Gastrocnemius medialis (tissue), 4 donors: ENCODE data around the gene POGLUT3. TPM values are rescaled to one million over a fixed set of nuclear protein-coding genes. Genes with fewer than 3 reads are reported as not detected.

Source experiments
- ATAC-seq, 2 donors: fragments of 150-250 bp; one replicate each; pipeline ENCODE4 v1.9.1; 2016
- DNase-seq, 2 donors: peaks; one replicate each; pipeline ENCODE4 v3.0.0-alpha.2; 2019
- H3K27ac ChIP-seq, 4 donors: fragments of 200-600 bp; sonication (generic); 1 replicate in 1 of 4; 2 replicates in 3 of 4; pipeline ENCODE4 v1.5.1; 2016 to 2018; ENCODE audit warnings: mild to moderate bottlenecking in 2 of 4, moderate library complexity in 1 of 4
- H3K27me3 ChIP-seq, 3 donors: fragments of 200-600 bp; sonication (generic) in 2 of 3; 1 replicate in 1 of 3; 2 replicates in 2 of 3; pipeline versions ENCODE4 v1.5.1 to v1.6.0; 2016 to 2019; ENCODE audit warnings: mild to moderate bottlenecking in 1 of 3, moderate library complexity in 1 of 3
- H3K36me3 ChIP-seq, 2 donors: fragments of 200-600 bp; sonication (generic) in 1 of 2; one replicate each; pipeline ENCODE4 v1.5.1; 2017 to 2018
- H3K4me1 ChIP-seq, 2 donors: fragments of 200-600 bp; sonication (generic) in 1 of 2; one replicate each; pipeline ENCODE4 v1.5.1; 2016 to 2017; ENCODE audit warnings: mild to moderate bottlenecking in 2 of 2
- H3K4me3 ChIP-seq, 4 donors: fragments of 200-600 bp; sonication (generic) in 3 of 4; 1 replicate in 1 of 4; 2 replicates in 3 of 4; pipeline ENCODE4 v1.5.1; 2016 to 2019; ENCODE audit warnings: mild to moderate bottlenecking in 2 of 4
- H3K9me3 ChIP-seq, 3 donors: fragments of 200-600 bp; sonication (generic) in 2 of 3; 1 replicate in 1 of 3; 2 replicates in 2 of 3; pipeline ENCODE4 v1.5.1; 2016 to 2019
- POLR2A ChIP-seq, 2 donors: fragments of 450-650 bp; IDR thresholded peaks; one replicate each; pipeline ENCODE4 v1.6.1; 2017; ENCODE audit warnings: antibody characterized with exemption in 2 of 2, mild to moderate bottlenecking in 2 of 2, moderate library complexity in 2 of 2
- in situ Hi-C, 4 donors: fragments of 200-750 bp; cut with MboI; loops; one replicate each; pipeline versions ENCODE4 v1.15.0 to v1.8.0; 2017; ENCODE audit warnings: low sequenced_read_pairs in 4 of 4
- intact Hi-C: fragments of 100-400 bp; cut with DNase I; formaldehyde crosslinking; loops from one replicate; pipeline ENCODE4 v1.15.1; 2023; ENCODE audit warnings: low total_unique reads
- total RNA-seq, 4 donors: library from RNA; depleted of rRNA; stranded (reverse); fragments of >200 nt; gene quantifications; one replicate each; pipeline versions ENCODE4 v1.1.0 to v1.2.3, GENCODE V29; 2016
- TF ChIP-seq, protein P1 (sequence below), 5 experiments: fragments of 450-650 bp in 3 of 5; fragments of 200-600 bp in 2 of 5; sonication (generic) in 2 of 5; IDR thresholded peaks in 4 of 5; conservative IDR thresholded peaks in 1 of 5; 1 replicate in 4 of 5; 2 replicates in 1 of 5; pipeline ENCODE4 v1.5.1; 2016 to 2019; ENCODE audit warnings: antibody characterized with exemption in 5 of 5, mild to moderate bottlenecking in 3 of 5, moderate library complexity in 3 of 5

Gene POGLUT3
- total RNA-seq, 4 donors from 2014 or later: 2.5 to 4.9 (median 3.6) TPM

DNA sequence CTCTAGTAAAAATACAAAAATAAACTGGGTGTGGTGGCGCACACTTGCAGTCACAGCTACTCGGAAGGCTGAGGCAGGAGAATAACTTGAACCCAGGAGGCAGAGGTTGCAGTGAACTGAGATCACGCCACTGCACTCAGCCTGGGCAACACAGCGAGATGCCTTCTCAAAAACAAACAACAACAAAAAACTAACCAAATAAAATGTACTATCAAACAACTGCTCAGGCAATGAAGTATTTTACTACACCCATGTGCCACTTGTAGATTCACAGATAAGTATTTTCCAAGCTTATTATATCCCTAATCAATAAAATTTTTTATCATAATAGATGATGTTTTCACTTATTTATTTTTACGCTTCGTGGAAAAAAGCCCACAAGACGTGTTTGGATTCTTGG is 31.8 kb downstream of the POGLUT3 start:
- H3K27me3 ChIP-seq: no peaks in the 10 kb centered on the region
- no peaks in the 10 kb centered on the region for H3K36me3 ChIP-seq
- peak overlapping the region; percentile 92 to 98 (median 96) for H3K27ac ChIP-seq
- in situ Hi-C loops: loop anchor here in 2 of 4 donors (5.0 to 25.0 kb wide), 2 partner anchors 196 to 244 kb away; partner anchors contain the start of genes ATM (in 1 of the 2), DDX10 (in 1 of the 2) and NPAT (in 1 of the 2)
- H3K4me1 ChIP-seq: peaks cover 3 to 8% of the 10 kb centered on the region in 2 donors
- DNase-seq (no peak), ATAC-seq (no peak)
- H3K4me3 ChIP-seq: peak overlapping the region; percentile 66 to 88 (median 79)
- no peaks in the 10 kb centered on the region for H3K9me3 ChIP-seq
- TF ChIP-seq, protein P1, sequence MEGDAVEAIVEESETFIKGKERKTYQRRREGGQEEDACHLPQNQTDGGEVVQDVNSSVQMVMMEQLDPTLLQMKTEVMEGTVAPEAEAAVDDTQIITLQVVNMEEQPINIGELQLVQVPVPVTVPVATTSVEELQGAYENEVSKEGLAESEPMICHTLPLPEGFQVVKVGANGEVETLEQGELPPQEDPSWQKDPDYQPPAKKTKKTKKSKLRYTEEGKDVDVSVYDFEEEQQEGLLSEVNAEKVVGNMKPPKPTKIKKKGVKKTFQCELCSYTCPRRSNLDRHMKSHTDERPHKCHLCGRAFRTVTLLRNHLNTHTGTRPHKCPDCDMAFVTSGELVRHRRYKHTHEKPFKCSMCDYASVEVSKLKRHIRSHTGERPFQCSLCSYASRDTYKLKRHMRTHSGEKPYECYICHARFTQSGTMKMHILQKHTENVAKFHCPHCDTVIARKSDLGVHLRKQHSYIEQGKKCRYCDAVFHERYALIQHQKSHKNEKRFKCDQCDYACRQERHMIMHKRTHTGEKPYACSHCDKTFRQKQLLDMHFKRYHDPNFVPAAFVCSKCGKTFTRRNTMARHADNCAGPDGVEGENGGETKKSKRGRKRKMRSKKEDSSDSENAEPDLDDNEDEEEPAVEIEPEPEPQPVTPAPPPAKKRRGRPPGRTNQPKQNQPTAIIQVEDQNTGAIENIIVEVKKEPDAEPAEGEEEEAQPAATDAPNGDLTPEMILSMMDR (IDR thresholded peaks at IDR 0.05 in 4 of 5, conservative IDR thresholded peaks at IDR 0.05 in 1 of 5): no peak
- TF ChIP-seq POLR2A (IDR thresholded peaks at IDR 0.05): no peak
- intact Hi-C loops: loop anchor here (2.0 to 5.0 kb wide), 4 partner anchors 126 to 1009 kb away; partner anchors contain the start of genes ATM, CWF19L2, EXPH5 and NPAT

DNA sequence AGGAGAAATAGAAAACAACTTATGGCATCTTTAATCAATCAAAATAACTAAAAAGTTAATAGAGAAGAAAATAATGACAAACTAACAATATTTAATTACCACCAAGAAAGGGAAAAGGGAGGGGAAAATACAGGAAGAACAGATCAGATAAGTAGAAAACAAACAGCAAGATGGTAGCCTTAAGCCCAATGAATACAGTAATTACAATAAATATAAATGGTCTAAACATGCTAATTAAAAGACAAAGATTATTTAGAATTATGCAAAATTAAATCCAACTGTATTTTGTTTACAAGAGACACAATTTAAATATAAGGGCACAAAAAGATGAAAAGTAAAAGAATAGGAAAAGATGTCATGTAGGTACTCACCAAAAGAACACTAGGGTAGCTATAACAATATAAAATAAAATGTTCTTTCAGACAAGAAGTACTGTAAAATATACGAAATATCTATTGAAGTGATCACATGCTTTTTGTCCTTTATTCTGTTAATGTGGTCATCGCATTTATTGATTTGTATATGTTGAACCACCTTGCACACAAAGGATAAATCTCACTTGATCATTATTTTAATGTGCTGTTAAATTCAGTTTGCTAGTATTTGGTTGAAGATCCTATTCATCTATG is 44.9 kb downstream of the POGLUT3 start:
- no peaks in the 10 kb centered on the region for H3K36me3 ChIP-seq
- H3K4me1 ChIP-seq: no peaks in the 10 kb centered on the region
- no peaks in the 10 kb centered on the region for H3K27me3 ChIP-seq
- peaks cover 0 to 3% (median 0%) of the 10 kb centered on the region in 3 donors for H3K9me3 ChIP-seq
- in situ Hi-C loops (loop anchor here in 1 of 4 donors (25.0 kb wide), 1 partner anchor 209 kb away; the partner anchor contains the start of gene DDX10), intact Hi-C loops (no loop called here)
- no peak overlapping the region for H3K27ac ChIP-seq
- no peak for DNase-seq
- TF ChIP-seq, protein P1 (IDR thresholded peaks at IDR 0.05 in 4 of 5, conservative IDR thresholded peaks at IDR 0.05 in 1 of 5): no peak
- TF ChIP-seq POLR2A (IDR thresholded peaks at IDR 0.05): no peak
- ATAC-seq: no peak
- no peak overlapping the region for H3K4me3 ChIP-seq

Other genes starting within 250 kb of the POGLUT3 start
- under 1 TPM in 1 of 4 donors, not detected in 3; 0.51 TPM for gene C11orf65, start 30.9 kb downstream of the POGLUT3 start, total RNA-seq
- under 1 TPM in 3 of 4 donors, not detected in 1; 0.07 to 0.22 (median 0.20) TPM for gene EXPH5, start 95.4 kb upstream of the POGLUT3 start, total RNA-seq
- 10 to 100 TPM in 2 of 4 donors, 1 to 10 TPM in 2; 5.0 to 15.0 (median 10.5) TPM for gene DDX10, start 166.7 kb upstream of the POGLUT3 start, total RNA-seq